Adrenal gland (tissue), 5 donors: ENCODE measurements around the gene ZNF420.

Experiments used
- CTCF ChIP-seq, 6 experiments: fragments of 450-650 bp in 4 of 6; fragments of 200-600 bp in 2 of 6; sonication (generic) in 1 of 6; IDR thresholded peaks; 1 replicate in 5 of 6; 2 replicates in 1 of 6; pipeline versions ENCODE4 v1.5.1 to v1.8.0; 2016 to 2021; ENCODE audit warnings: antibody characterized with exemption in 6 of 6, mild to moderate bottlenecking in 2 of 6, moderate library complexity in 1 of 6
- POLR2A ChIP-seq, 2 donors: fragments of 450-650 bp; IDR thresholded peaks; one replicate each; pipeline ENCODE4 v1.6.1; 2017; ENCODE audit warnings: antibody characterized with exemption in 2 of 2, mild to moderate bottlenecking in 2 of 2, moderate library complexity in 1 of 2
- donor health status: DM: no; HTN: no; CAD: no.

GRCh38 chr19:37165635-37166034 is 87.4 kb downstream of the ZNF420 start:
- TF ChIP-seq POLR2A (IDR thresholded peaks at IDR 0.05) (no peak), CTCF (IDR thresholded peaks at IDR 0.05) (no peak)
